ENCODE results near the gene MRE11. TPM values are rescaled to one million over a fixed set of nuclear protein-coding genes. Genes with fewer than 3 reads are reported as not detected.

Gene MRE11
- total RNA-seq, 2 experiments from 2014 or later = 35.7 to 37.0 TPM

DNA sequence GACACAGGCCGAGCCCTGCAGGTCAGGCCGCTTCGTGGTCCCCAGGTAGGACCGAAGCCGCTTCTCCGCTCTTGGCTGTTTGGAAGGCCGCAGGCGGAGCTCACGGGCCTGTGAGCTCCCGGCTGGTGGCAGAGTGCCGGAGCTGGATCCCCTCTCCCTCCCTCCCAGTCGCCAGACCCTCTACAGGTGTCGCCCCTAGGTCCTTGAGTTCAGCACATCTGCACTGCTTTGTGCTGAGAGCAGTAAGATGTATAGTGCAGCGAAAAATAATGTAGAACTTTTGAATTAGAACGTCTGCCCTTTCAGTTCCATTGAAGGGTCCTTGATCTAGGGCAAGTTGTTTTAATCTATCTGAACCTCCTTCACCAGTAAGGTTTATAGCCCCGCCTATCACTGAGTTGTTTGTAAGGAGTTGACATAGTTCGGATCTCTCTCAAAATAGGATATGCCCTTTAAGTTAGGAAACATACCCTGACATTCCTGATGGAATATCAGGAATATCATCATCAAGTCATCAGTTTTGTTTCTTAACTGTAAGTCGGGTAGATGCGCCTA, 559 bp upstream of the MRE11 start:
- DNase-seq = no peak
- no peaks in the 10 kb centered on the region for H3K9me3 Mint-ChIP-seq
- peaks cover 32% of the 10 kb centered on the region for H3K36me3 Mint-ChIP-seq (ENCODE audit: low read depth)
- peak overlapping the region; percentile 89 for H3K4me3 Mint-ChIP-seq
- ChIA-PET POLR2A (interaction anchor here (0.6 to 1.7 kb wide), 10 partner anchors 9 to 1297 kb away, joined by 3 to 11 read pairs (median 4); partner anchors contain the start of genes C11orf54, CEP57, MED17 and PANX1), CTCF (interaction anchor here (0.8 to 1.0 kb wide), 2 partner anchors 11 to 321 kb away, joined by 3 read pairs; no protein-coding TSS in a partner anchor)
- peaks cover 34% of the 10 kb centered on the region for H3K4me1 Mint-ChIP-seq
- H3K27me3 Mint-ChIP-seq = no peaks in the 10 kb centered on the region
- H3K27ac Mint-ChIP-seq = peak overlapping the region; percentile 81

DNA sequence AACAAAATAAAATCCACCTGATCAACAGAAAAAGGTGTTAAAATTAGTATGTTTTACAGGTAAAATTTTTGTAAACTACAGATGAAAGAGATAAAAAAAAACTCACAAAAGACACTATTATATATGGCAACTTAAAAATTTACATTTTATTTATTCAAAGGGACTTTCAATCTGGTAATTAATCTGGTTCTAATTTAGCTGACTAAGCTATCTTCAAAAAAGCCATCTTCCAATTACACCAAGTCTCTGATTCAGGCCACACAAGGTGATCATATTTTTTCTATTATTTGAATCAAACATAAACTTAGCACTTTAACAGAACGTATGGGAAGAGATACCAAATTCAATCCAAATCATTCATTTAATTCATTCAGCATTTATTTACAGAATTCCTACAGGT, 7.6 kb downstream of the MRE11 start:
- H3K36me3 Mint-ChIP-seq (ENCODE audit: low read depth) = peaks cover 62% of the 10 kb centered on the region
- CTCF ChIA-PET = no interaction called here
- no peaks in the 10 kb centered on the region for H3K27me3 Mint-ChIP-seq
- no peak overlapping the region for H3K27ac Mint-ChIP-seq
- POLR2A ChIA-PET = no interaction called here
- H3K9me3 Mint-ChIP-seq = no peaks in the 10 kb centered on the region
- DNase-seq = no peak
- H3K4me3 Mint-ChIP-seq = no peak overlapping the region
- H3K4me1 Mint-ChIP-seq = peaks cover 6% of the 10 kb centered on the region

DNA sequence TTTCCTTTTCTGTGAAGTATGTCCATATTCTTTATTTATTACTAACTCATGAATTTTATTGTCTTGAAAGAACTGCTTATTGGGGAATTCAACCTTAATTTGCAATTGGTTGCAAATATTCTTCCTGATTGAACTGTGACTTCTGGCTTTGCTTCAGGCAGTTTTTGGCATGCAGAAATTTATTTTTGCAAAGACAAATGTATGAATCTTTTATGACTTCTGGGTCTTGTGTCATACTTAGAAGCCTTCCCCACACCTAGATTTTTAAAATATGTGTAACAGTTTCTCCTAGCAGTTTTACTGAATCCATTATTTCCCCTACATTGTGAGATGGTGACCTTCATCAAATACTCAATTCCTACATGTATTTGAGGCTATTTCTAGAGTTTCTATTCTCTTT, 12.3 kb downstream of the MRE11 start:
- Mint-ChIP-seq H3K9me3 (no peaks in the 10 kb centered on the region), H3K4me1 (peaks cover 5% of the 10 kb centered on the region), H3K27ac (no peak overlapping the region), H3K4me3 (no peak overlapping the region), H3K27me3 (no peaks in the 10 kb centered on the region), H3K36me3 (ENCODE audit: low read depth) (peaks cover 45% of the 10 kb centered on the region)
- DNase-seq = no peak
- CTCF ChIA-PET = no interaction called here
- POLR2A ChIA-PET = no interaction called here

DNA sequence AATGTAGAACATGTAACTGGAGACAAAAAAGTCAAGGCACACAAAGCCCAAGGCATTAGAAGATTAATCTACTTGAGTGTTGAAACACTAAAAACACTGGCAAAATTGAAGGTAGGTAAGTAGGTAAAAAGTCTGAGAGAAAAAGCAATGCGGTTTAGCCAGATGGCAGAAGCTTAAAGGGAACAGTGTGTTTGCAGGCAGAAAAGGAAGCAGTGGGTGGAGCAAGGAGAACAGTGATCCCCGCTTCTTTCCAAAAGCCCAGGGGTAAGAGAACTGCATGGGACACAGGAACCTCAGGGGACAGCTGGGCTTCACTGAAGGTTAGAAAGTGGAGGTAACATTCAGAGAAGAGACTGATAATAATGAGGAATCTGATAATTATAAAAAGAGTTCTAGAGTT, 16.0 kb downstream of the MRE11 start:
- no peak overlapping the region for H3K4me3 Mint-ChIP-seq
- no peaks in the 10 kb centered on the region for H3K9me3 Mint-ChIP-seq
- H3K4me1 Mint-ChIP-seq = peaks cover 22% of the 10 kb centered on the region
- DNase-seq = no peak
- CTCF ChIA-PET = no interaction called here
- no peak overlapping the region for H3K27ac Mint-ChIP-seq
- POLR2A ChIA-PET = no interaction called here
- peaks cover 47% of the 10 kb centered on the region for H3K36me3 Mint-ChIP-seq (ENCODE audit: low read depth)
- H3K27me3 Mint-ChIP-seq = no peaks in the 10 kb centered on the region

DNA sequence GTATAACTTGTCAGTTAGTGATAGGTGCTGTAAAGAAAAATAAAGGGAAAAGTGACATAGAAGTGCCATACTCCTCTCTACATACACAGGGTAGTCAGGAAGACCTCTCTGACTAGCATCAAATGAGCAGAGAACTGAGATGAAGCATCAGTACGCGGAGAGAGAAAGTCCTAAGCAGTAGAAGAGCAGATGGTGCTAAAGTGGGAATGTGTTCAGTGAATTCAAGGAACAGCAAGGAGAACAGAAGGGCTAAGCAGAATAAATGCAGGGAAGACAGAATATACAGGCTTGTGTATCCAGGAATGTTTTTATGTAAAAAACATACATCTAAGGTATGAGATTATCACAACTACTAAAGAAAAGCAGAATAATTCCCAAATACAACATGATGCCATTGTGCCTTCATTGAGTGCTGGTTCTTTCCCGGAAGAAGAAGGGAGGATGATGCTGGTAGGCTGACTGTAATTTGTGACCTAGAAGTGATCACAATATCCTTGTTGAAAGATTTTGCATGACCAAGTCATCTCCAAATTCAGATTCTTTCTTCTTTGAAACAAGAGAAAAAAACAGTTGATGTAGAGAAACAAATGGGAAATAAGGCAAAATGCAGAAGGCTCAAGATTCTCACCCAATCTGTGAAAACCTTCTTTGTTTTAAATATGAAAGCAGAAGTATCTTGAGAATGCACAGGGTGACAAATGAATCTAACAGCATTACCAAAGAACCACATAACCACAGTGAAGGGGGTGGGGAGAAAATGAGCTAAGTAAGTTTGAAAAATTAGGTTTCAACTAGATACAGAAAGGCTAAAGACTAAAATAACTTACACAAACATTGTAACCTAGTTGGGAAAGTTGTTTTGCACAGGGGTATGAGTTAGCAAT, 20.5 kb downstream of the MRE11 start:
- peak; percentile 38 for DNase-seq
- Mint-ChIP-seq H3K9me3 (no peaks in the 10 kb centered on the region), H3K4me3 (no peak overlapping the region)

DNA sequence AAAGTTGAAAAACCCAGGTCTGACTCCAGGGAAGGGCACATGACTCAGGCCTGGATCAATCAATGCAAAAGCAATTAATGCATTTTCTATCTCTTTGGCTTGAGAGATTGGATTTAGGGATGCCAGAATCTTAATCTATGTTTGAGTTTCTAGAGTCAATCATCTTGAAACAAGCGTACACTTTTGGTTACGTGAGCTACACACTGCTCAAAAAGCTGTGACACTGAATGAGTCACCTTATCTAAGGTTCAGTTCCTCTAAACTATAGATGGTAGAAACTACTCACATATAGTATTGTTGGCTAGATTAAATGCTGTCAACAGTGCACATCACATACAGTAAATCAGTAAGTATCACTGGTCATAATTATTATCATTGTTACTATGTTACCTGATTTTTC, 24.2 kb downstream of the MRE11 start:
- no peak overlapping the region for H3K4me3 Mint-ChIP-seq
- peaks cover 58% of the 10 kb centered on the region for H3K36me3 Mint-ChIP-seq (ENCODE audit: low read depth)
- no peaks in the 10 kb centered on the region for H3K9me3 Mint-ChIP-seq
- no peak overlapping the region for H3K27ac Mint-ChIP-seq
- H3K27me3 Mint-ChIP-seq = no peaks in the 10 kb centered on the region
- CTCF ChIA-PET = no interaction called here
- POLR2A ChIA-PET = no interaction called here
- no peak for DNase-seq
- peaks cover 18% of the 10 kb centered on the region for H3K4me1 Mint-ChIP-seq

More for the DNA sequence above, 20.5 kb downstream of the MRE11 start:
- CTCF ChIA-PET = no interaction called here
- POLR2A ChIA-PET = interaction anchor here (0.7 kb wide), 1 partner anchor 20 kb away, joined by 4 read pairs; no protein-coding TSS in a partner anchor
- Mint-ChIP-seq H3K27ac (peak overlapping the region; percentile 54), H3K4me1 (peaks cover 23% of the 10 kb centered on the region), H3K27me3 (no peaks in the 10 kb centered on the region), H3K36me3 (ENCODE audit: low read depth) (peaks cover 50% of the 10 kb centered on the region)

DNA sequence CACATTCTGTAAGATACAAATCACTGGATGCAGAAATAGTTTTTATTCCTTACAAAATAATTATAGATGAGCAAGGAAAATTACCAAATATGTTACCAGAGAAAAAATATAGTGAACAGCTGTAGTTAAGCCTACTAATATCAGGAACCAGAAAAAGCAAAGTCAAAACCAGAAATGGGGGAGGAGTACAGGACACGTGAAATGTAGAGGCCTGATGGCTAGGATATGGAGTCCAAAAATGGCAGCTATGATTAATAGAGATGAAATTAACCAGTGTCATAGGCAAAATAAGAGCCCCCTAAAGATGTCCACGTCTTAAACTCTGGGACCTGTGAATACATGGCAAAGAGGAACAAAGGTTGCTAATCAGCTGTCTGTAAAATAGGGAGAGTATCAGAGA, 34.1 kb downstream of the MRE11 start:
- Mint-ChIP-seq H3K27ac (no peak overlapping the region), H3K36me3 (ENCODE audit: low read depth) (peaks cover 59% of the 10 kb centered on the region), H3K27me3 (no peaks in the 10 kb centered on the region), H3K9me3 (peaks cover 2% of the 10 kb centered on the region), H3K4me1 (peaks cover 4% of the 10 kb centered on the region), H3K4me3 (no peak overlapping the region)
- POLR2A ChIA-PET = no interaction called here
- no peak for DNase-seq
- CTCF ChIA-PET = no interaction called here

DNA sequence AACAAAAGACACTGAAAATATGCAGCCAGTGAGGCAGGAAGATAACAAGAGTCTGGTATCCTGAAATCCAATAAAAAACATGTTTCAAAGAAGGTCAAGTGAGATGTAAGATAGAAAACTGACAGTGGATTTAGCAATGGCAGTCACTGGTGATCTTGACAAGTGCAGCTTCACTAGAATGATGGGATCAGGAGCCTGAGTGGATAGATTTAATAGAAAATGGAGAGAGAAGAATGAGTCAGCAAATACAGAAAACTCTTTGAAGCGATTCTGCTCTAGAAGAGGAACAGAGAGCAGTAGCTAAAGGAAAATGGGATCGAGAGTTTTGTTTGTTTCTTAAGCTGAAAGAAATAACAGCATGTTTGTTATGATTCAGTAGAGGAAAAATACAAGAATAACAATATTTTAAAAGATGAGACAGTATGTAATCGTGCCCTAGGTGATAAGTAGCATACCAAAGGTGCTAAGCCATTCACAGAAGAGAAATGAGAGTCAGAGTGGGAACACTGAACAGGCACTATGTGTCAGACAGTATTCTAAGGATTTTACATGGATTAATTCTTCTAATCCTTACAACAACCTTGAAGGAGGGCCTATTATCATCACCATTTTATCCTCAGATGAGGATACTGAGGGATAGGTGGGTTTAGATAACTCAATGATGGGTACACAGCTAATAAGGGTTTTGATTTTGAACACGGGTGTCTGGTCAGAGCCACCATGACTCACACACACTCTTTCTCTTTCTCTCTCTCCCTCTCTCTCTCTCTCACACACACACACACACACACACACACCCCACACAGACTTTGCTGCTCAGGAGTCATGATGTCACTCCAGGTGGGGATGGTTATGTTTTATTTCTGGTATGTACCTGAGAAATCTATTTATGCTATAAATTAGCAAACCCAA, 36.3 kb downstream of the MRE11 start:
- POLR2A ChIA-PET = no interaction called here
- Mint-ChIP-seq H3K9me3 (no peaks in the 10 kb centered on the region), H3K36me3 (ENCODE audit: low read depth) (peaks cover 52% of the 10 kb centered on the region), H3K4me1 (peaks cover 4% of the 10 kb centered on the region), H3K4me3 (no peak overlapping the region), H3K27me3 (no peaks in the 10 kb centered on the region), H3K27ac (no peak overlapping the region)
- no peak for DNase-seq
- CTCF ChIA-PET = no interaction called here

DNA sequence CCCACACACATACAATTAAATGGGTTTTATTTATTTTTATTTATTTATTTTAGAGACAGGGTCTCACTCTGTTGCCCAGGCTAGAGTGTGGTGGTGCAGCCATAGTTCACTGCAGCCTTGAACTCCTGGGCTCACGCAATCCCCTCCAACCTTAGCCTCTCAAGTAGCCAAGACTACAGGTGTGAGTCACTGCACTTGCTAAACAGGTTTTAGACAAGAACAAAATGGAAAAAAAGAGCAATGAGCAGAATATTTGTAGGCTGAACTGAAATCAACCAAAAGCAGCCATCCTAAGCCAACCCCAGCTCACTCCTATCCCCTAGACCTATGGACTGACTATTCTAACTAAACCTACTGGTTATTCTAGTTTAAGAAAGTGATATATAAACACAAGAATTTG, 37.8 kb downstream of the MRE11 start:
- no peaks in the 10 kb centered on the region for H3K9me3 Mint-ChIP-seq
- H3K27me3 Mint-ChIP-seq = no peaks in the 10 kb centered on the region
- CTCF ChIA-PET = no interaction called here
- no peak overlapping the region for H3K27ac Mint-ChIP-seq
- H3K36me3 Mint-ChIP-seq (ENCODE audit: low read depth) = peaks cover 44% of the 10 kb centered on the region
- DNase-seq = no peak
- POLR2A ChIA-PET = no interaction called here
- peaks cover 4% of the 10 kb centered on the region for H3K4me1 Mint-ChIP-seq
- no peak overlapping the region for H3K4me3 Mint-ChIP-seq

DNA sequence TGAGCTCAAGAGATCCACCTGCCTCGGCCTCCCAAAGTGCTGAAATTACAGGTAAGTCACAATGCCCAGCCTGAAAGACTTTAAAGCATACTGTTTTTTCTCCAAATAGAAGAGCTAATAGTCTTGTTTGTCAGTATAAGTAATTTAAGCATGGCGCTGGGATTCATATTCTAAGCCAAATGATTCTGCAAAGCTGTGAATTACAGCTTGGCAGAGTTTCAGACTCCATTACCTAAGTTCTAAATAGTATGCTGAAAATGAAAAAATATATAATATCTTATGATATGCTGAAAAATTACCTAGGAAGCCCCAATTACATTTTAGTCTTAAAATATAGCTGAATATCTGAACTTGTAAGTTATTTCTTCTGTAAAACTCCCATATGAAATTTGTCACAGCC, 39.3 kb downstream of the MRE11 start:
- no peak for DNase-seq
- H3K4me3 Mint-ChIP-seq = no peak overlapping the region
- H3K27me3 Mint-ChIP-seq = no peaks in the 10 kb centered on the region
- ChIA-PET POLR2A (no interaction called here), CTCF (interaction anchor here (1.0 to 1.6 kb wide), 3 partner anchors 49 to 128 kb away, joined by 3 to 4 read pairs (median 3); no protein-coding TSS in a partner anchor)
- H3K27ac Mint-ChIP-seq = no peak overlapping the region
- H3K4me1 Mint-ChIP-seq = no peaks in the 10 kb centered on the region
- no peaks in the 10 kb centered on the region for H3K9me3 Mint-ChIP-seq
- peaks cover 34% of the 10 kb centered on the region for H3K36me3 Mint-ChIP-seq (ENCODE audit: low read depth)

DNA sequence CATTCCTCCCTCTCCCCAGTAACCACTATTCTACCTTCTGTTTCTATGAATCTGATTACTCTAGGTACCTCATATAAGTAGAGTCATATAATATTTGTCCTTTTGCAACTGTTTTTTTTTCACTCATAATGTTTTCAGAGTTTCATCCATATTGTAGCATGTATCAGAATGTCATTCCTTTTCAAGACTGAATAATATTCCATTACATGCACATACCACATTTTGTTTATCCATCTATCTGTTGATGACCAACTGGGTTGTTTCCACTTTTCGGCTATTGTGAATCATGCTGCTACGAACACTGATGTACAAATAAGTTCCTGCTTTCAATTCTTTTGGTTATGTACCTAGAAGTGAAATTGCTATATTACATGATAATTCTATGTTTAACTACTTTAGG, 40.7 kb downstream of the MRE11 start:
- POLR2A ChIA-PET = interaction anchor here (0.6 kb wide), 1 partner anchor 27 kb away, joined by 3 read pairs; no protein-coding TSS in a partner anchor
- H3K36me3 Mint-ChIP-seq (ENCODE audit: low read depth) = peaks cover 32% of the 10 kb centered on the region
- H3K27me3 Mint-ChIP-seq = no peaks in the 10 kb centered on the region
- no peak for DNase-seq
- no peak overlapping the region for H3K4me3 Mint-ChIP-seq
- no peak overlapping the region for H3K27ac Mint-ChIP-seq
- H3K4me1 Mint-ChIP-seq = no peaks in the 10 kb centered on the region
- no peaks in the 10 kb centered on the region for H3K9me3 Mint-ChIP-seq
- CTCF ChIA-PET = no interaction called here

DNA sequence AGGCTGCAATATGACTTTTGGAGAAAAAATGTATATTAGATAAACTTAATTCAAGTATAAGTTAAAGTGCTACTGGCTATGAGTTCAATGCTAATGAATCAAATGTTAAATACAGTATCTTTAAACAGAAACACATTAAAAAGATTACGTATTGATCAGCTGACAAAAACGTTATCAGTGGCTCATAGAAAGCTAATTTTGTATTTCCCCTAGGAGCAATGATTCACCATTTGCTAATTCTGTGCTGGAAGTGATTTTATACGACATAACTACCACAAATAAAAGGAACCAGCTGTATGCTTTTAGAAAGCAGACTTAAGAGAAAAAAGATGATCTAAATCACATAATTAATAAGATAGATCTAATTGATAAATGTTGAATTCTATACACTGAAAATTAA, 43.6 kb downstream of the MRE11 start:
- no peak overlapping the region for H3K27ac Mint-ChIP-seq
- H3K27me3 Mint-ChIP-seq = no peaks in the 10 kb centered on the region
- no peaks in the 10 kb centered on the region for H3K9me3 Mint-ChIP-seq
- POLR2A ChIA-PET = no interaction called here
- no peaks in the 10 kb centered on the region for H3K4me1 Mint-ChIP-seq
- peaks cover 30% of the 10 kb centered on the region for H3K36me3 Mint-ChIP-seq (ENCODE audit: low read depth)
- DNase-seq = no peak
- no peak overlapping the region for H3K4me3 Mint-ChIP-seq
- CTCF ChIA-PET = no interaction called here

DNA sequence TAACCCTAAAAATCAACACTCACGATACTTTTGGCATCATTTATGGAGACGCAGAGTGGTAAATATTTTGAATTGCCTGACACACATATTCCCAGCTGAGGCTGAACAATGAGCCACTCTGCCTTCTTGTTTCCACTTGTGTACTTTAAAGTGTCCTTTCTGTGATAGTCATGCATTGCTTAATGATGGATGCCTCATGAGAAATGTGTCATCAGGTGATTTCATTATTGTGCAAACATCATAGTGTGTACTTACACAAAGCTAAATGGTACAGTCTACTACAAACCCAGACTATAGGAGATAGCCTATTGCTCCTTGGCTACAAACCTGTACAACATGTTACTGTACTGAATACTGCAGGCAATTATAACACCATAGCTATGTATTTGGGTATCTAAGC, 44.2 kb downstream of the MRE11 start:
- Mint-ChIP-seq H3K27me3 (no peaks in the 10 kb centered on the region), H3K36me3 (ENCODE audit: low read depth) (peaks cover 31% of the 10 kb centered on the region), H3K27ac (no peak overlapping the region), H3K4me3 (no peak overlapping the region), H3K4me1 (no peaks in the 10 kb centered on the region), H3K9me3 (no peaks in the 10 kb centered on the region)
- no peak for DNase-seq
- POLR2A ChIA-PET = no interaction called here
- CTCF ChIA-PET = no interaction called here

Measured in activated CD4-positive, alpha-beta memory T cell treated with anti-CD3 and anti-CD28 coated beads, Interleukin-2, amount 10 ng/mL, durations not matched to agents 7 days and 5 days (primary cell).